Measurements from ENCODE around the gene ATP6V1D.

- peak; percentile 92 to 99 (median 98) for TF ChIP-seq CTCF (IDR thresholded peaks at IDR 0.05)
- TF ChIP-seq POLR2A (IDR thresholded peaks at IDR 0.05) = peak; percentile 28
These were observed at the start of gene ATP6V1D, which contains the start of gene EIF2S1 for GRCh38 chr14:67359775-67360469.
